A549 (cell line): ENCODE measurements around the gene CNTN2. TPM values are rescaled to one million over a fixed set of nuclear protein-coding genes. Genes with fewer than 3 reads are reported as not detected.

Source experiments
- ATAC-seq, 2 experiments: fragments of 200-7000 bp in 1 of 2; fragments of >200 bp in 1 of 2; cut with Nextera tagmentation in 1 of 2; cut with Tn5 transposase in 1 of 2; 3 replicates each; pipeline versions ENCODE4 v1.8.0 to v1.9.1; 2018 to 2020; ENCODE audit warnings: mild to moderate bottlenecking in 1 of 2, moderate library complexity in 1 of 2
- CTCF ChIA-PET: fragments of 300-600 bp; sonication (Branson Sonifier 250); formaldehyde crosslinking; extraction: SDS; loops from one replicate; lab custom pipeline; 2021; ENCODE audit warnings: antibody characterized with exemption, inconsistent platforms; lab: Yijun Ruan, JAX
- POLR2A ChIA-PET: fragments of 350-600 bp; formaldehyde crosslinking; extraction: SDS; loops from one replicate; lab custom pipeline; 2021; ENCODE audit warnings: antibody characterized with exemption, inconsistent platforms; lab: Yijun Ruan, JAX
- DNase-seq, 2 experiments: peaks; one replicate each; pipeline versions ENCODE4 v3.0.0 to v3.0.0-alpha.2; 2011 to 2016; ENCODE audit warnings: low read depth in 1 of 2, low spot score in 1 of 2
- FAIRE-seq: peaks from 2 replicates; lab custom pipeline; 2011; peaks lifted over from hg19 to GRCh38; lab: Jason Lieb, UNC
- H3K27ac ChIP-seq, 2 experiments: fragments of >200 bp; sonication (Bioruptor Twin); formaldehyde crosslinking; 3 replicates each; pipeline ENCODE4 v1.5.1; 2016 to 2017
- H3K4me1 ChIP-seq: fragments of >200 bp; sonication (Bioruptor Twin); formaldehyde crosslinking; 3 replicates; pipeline ENCODE4 v1.6.1; 2016
- H3K4me2 ChIP-seq: fragments of >200 bp; sonication (Bioruptor Twin); formaldehyde crosslinking; 3 replicates; pipeline ENCODE4 v1.6.1; 2016
- H3K4me3 ChIP-seq: fragments of >200 bp; sonication (Bioruptor Twin); formaldehyde crosslinking; 3 replicates; pipeline ENCODE4 v1.5.1; 2016
- H3K9me3 ChIP-seq: fragments of >200 bp; sonication (Bioruptor Twin); formaldehyde crosslinking; 3 replicates; pipeline ENCODE4 v1.6.1; 2016
- ATOH8 ChIP-seq: fragments of 250-450 bp; sonication (Bioruptor Pico); IDR thresholded peaks from 2 replicates; pipeline ENCODE4 v1.5.0; 2020; ENCODE audit warnings: low read depth, mild to moderate bottlenecking, moderate library complexity
- CBX8 ChIP-seq: fragments of 200-600 bp; sonication (generic); IDR thresholded peaks from 2 replicates; pipeline ENCODE4 v1.6.1; 2016
- E2F6 ChIP-seq: IDR thresholded peaks from 2 replicates; pipeline ENCODE4 v1.6.1; 2012; ENCODE audit warnings: low read depth, borderline replicate concordance
- ELK1 ChIP-seq: fragments of 150-350 bp; IDR thresholded peaks from 2 replicates; pipeline ENCODE4 v1.6.1; 2014; ENCODE audit warnings: low read depth, mild to moderate bottlenecking, low read length
- FOSB ChIP-seq: fragments of 250-450 bp; sonication (Bioruptor Pico); IDR thresholded peaks from 2 replicates; pipeline ENCODE4 v1.5.0; 2020; ENCODE audit warnings: mild to moderate bottlenecking, moderate library complexity
- FOXS1 ChIP-seq: fragments of 250-450 bp; sonication (Bioruptor Pico); IDR thresholded peaks from 2 replicates; pipeline ENCODE4 v1.5.0; 2020; ENCODE audit warnings: mild to moderate bottlenecking, moderate library complexity
- HES2 ChIP-seq: fragments of >200 bp; sonication (Bioruptor Twin); formaldehyde crosslinking; IDR thresholded peaks from 2 replicates; pipeline ENCODE4 v1.6.1; 2016
- HMGXB4 ChIP-seq: fragments of 250-450 bp; sonication (Bioruptor Pico); IDR thresholded peaks from 2 replicates; pipeline ENCODE4 v1.5.0; 2021; ENCODE audit warnings: mild to moderate bottlenecking, moderate library complexity, borderline replicate concordance
- JUNB ChIP-seq: fragments of >200 bp; sonication (Bioruptor Twin); formaldehyde crosslinking; IDR thresholded peaks from 2 replicates; pipeline ENCODE4 v1.6.1; 2016
- KDM1A ChIP-seq: fragments of 200-600 bp; sonication (generic); IDR thresholded peaks from 2 replicates; pipeline ENCODE4 v1.6.1; 2016; ENCODE audit warnings: low read depth, mild to moderate bottlenecking
- PHF8 ChIP-seq: fragments of 200-600 bp; sonication (generic); IDR thresholded peaks from 2 replicates; pipeline ENCODE4 v1.6.1; 2016; ENCODE audit warnings: low read depth, mild to moderate bottlenecking, antibody characterized with exemption, moderate library complexity, borderline replicate concordance
- RNF2 ChIP-seq: fragments of 200-600 bp; sonication (generic); IDR thresholded peaks from 2 replicates; pipeline ENCODE4 v1.6.1; 2016; ENCODE audit warnings: low read depth, mild to moderate bottlenecking, antibody characterized with exemption, moderate library complexity, borderline replicate concordance
- SREBF2 ChIP-seq: fragments of 450-650 bp; IDR thresholded peaks from 2 replicates; pipeline ENCODE4 v1.6.1; 2014; ENCODE audit warnings: mild to moderate bottlenecking, moderate library complexity
- TFCP2L1 ChIP-seq: fragments of 250-450 bp; sonication (Bioruptor Pico); IDR thresholded peaks from 2 replicates; pipeline ENCODE4 v1.5.0; 2021; ENCODE audit warnings: mild to moderate bottlenecking
- ZFP36 ChIP-seq: fragments of 450-650 bp; IDR thresholded peaks from 2 replicates; pipeline ENCODE4 v1.6.1; 2014; ENCODE audit warnings: borderline replicate concordance; ENCODE audit not compliant: partially characterized antibody
- ZNF302 ChIP-seq: fragments of 250-450 bp; sonication (Bioruptor Pico); IDR thresholded peaks from 2 replicates; pipeline ENCODE4 v1.9.0; 2021; ENCODE audit warnings: inconsistent platforms, mild to moderate bottlenecking, moderate library complexity
- WGBS: methylation state at CpG from one replicate; pipeline ENCODE4 v1.1.6; 2017; ENCODE audit errors: missing lambda C conversion rate; 5-methylcytosine and 5-hydroxymethylcytosine counted together
- polyA plus RNA-seq, 4 experiments: library from polyadenylated mRNA; depleted of rRNA in 3 of 4; stranded (reverse); fragments of >200 nt; fragmentation: RNase III in 1 of 4; extraction: RNeasy Plus Mini Kit Qiagen cat#74134 plus additional on column Dnase treatment in 1 of 4; gene quantifications; 2 replicates in 3 of 4; 3 replicates in 1 of 4; pipeline ENCODE4 v1.2.3, GENCODE V29; 2011 to 2017
- TF ChIP-seq, protein P1 (sequence below): fragments of >200 bp; sonication (Bioruptor Twin); formaldehyde crosslinking; IDR thresholded peaks from 3 replicates; pipeline ENCODE4 v1.5.1; 2016
- TF ChIP-seq, protein P2 (sequence below): fragments of 200-600 bp; sonication (generic); IDR thresholded peaks from 2 replicates; pipeline ENCODE4 v1.6.1; 2016; ENCODE audit warnings: antibody characterized with exemption, mild to moderate bottlenecking, moderate library complexity
- TF ChIP-seq, protein P3 (sequence below): fragments of >200 bp; sonication (Bioruptor Twin); formaldehyde crosslinking; IDR thresholded peaks from 3 replicates; pipeline ENCODE4 v1.6.1; 2016
- TF ChIP-seq, protein P4 (sequence below): IDR thresholded peaks from 2 replicates; pipeline ENCODE4 v1.6.1; 2012

The CNTN2 gene
- polyA plus RNA-seq, 2 of the 4 experiments (the other 2 are of a cell fraction), result not detected

DNA sequence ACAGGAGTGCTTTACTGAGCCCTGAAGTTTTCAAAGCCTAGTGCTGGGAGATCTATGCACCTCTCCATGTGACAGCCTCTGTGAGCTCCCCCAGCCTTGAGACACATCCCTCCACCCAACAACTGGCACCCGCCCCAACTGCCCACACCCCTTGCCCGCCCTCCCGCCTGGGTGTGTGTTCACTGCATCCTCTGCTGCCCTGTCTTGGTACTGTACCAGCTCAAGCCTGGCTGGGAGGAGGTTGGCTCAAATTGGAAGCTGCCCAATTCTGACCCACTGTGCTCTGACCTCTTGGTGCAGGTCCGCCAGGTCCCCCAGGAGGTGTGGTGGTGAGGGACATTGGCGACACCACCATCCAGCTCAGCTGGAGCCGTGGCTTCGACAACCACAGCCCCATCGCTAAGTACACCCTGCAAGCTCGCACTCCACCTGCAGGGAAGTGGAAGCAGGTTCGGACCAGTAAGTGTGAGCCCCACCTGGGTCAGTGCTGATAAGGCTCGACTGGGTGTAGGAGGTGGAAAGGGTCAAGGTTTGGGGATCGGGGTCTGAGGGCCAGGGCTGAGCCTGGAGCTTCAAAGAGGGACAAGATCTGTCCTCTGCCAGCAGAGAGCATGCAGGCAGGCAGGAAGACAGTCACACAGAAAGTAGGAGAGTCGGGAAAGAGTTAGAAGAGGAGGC, 23.3 kb downstream of the CNTN2 start:
- no peaks in the 10 kb centered on the region for H3K9me3 ChIP-seq
- H3K27ac ChIP-seq, result no peak overlapping the region
- no peak for DNase-seq
- ATAC-seq, result peak in 1 of 2 experiments; percentile 26; a peak in 1 of 6 replicates
- CTCF ChIA-PET, result interaction anchor here (0.8 to 3.4 kb wide), 3 partner anchors 10 to 190 kb away, joined by 3 to 21 read pairs (median 11); no protein-coding TSS in a partner anchor
- WGBS, result 62% methylated on average over 7 of the region's 13 CpGs
- FAIRE-seq, result no peak
- no peak overlapping the region for H3K4me2 ChIP-seq
- no peak for TF ChIP-seq JUNB
- no peak for TF ChIP-seq FOXS1 (CRISPR knock-in tag)
- no peak for TF ChIP-seq HES2
- no peak for TF ChIP-seq ELK1
- TF ChIP-seq, protein P1, sequence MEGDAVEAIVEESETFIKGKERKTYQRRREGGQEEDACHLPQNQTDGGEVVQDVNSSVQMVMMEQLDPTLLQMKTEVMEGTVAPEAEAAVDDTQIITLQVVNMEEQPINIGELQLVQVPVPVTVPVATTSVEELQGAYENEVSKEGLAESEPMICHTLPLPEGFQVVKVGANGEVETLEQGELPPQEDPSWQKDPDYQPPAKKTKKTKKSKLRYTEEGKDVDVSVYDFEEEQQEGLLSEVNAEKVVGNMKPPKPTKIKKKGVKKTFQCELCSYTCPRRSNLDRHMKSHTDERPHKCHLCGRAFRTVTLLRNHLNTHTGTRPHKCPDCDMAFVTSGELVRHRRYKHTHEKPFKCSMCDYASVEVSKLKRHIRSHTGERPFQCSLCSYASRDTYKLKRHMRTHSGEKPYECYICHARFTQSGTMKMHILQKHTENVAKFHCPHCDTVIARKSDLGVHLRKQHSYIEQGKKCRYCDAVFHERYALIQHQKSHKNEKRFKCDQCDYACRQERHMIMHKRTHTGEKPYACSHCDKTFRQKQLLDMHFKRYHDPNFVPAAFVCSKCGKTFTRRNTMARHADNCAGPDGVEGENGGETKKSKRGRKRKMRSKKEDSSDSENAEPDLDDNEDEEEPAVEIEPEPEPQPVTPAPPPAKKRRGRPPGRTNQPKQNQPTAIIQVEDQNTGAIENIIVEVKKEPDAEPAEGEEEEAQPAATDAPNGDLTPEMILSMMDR, result no peak
- no peak for TF ChIP-seq HMGXB4 (CRISPR knock-in tag)
- TF ChIP-seq PHF8, result no peak
- TF ChIP-seq, all 56 proteins: peak for 0
- POLR2A ChIA-PET, result no interaction called here
- H3K4me3 ChIP-seq, result no peak overlapping the region
- H3K4me1 ChIP-seq, result no peaks in the 10 kb centered on the region

GRCh38 chr1:205067031-205067430, 24.0 kb downstream of the CNTN2 start:
- Histone ChIP-seq H3K4me2 (no peak overlapping the region), H3K27ac (no peak overlapping the region), H3K4me1 (no peaks in the 10 kb centered on the region), H3K4me3 (no peak overlapping the region), H3K9me3 (no peaks in the 10 kb centered on the region)
- WGBS, result 57% methylated on average over 6 of the region's 6 CpGs
- ATAC-seq (no peak), DNase-seq (no peak), FAIRE-seq (no peak)
- CTCF ChIA-PET, result interaction anchor here (0.9 to 3.4 kb wide), 3 partner anchors 78 to 287 kb away, joined by 3 to 21 read pairs (median 11); no protein-coding TSS in a partner anchor
- POLR2A ChIA-PET, result no interaction called here
- no peak for TF ChIP-seq KDM1A
- TF ChIP-seq, protein P2, sequence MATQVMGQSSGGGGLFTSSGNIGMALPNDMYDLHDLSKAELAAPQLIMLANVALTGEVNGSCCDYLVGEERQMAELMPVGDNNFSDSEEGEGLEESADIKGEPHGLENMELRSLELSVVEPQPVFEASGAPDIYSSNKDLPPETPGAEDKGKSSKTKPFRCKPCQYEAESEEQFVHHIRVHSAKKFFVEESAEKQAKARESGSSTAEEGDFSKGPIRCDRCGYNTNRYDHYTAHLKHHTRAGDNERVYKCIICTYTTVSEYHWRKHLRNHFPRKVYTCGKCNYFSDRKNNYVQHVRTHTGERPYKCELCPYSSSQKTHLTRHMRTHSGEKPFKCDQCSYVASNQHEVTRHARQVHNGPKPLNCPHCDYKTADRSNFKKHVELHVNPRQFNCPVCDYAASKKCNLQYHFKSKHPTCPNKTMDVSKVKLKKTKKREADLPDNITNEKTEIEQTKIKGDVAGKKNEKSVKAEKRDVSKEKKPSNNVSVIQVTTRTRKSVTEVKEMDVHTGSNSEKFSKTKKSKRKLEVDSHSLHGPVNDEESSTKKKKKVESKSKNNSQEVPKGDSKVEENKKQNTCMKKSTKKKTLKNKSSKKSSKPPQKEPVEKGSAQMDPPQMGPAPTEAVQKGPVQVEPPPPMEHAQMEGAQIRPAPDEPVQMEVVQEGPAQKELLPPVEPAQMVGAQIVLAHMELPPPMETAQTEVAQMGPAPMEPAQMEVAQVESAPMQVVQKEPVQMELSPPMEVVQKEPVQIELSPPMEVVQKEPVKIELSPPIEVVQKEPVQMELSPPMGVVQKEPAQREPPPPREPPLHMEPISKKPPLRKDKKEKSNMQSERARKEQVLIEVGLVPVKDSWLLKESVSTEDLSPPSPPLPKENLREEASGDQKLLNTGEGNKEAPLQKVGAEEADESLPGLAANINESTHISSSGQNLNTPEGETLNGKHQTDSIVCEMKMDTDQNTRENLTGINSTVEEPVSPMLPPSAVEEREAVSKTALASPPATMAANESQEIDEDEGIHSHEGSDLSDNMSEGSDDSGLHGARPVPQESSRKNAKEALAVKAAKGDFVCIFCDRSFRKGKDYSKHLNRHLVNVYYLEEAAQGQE, result no peak
- TF ChIP-seq ELK1, result no peak
- TF ChIP-seq ZFP36, result no peak
- TF ChIP-seq FOSB, result no peak
- no peak for TF ChIP-seq E2F6
- TF ChIP-seq RNF2, result no peak
- TF ChIP-seq TFCP2L1, result no peak
- no peak for TF ChIP-seq SREBF2
- TF ChIP-seq ATOH8 (CRISPR knock-in tag), result no peak
- no peak for TF ChIP-seq CBX8
- TF ChIP-seq, protein P3, sequence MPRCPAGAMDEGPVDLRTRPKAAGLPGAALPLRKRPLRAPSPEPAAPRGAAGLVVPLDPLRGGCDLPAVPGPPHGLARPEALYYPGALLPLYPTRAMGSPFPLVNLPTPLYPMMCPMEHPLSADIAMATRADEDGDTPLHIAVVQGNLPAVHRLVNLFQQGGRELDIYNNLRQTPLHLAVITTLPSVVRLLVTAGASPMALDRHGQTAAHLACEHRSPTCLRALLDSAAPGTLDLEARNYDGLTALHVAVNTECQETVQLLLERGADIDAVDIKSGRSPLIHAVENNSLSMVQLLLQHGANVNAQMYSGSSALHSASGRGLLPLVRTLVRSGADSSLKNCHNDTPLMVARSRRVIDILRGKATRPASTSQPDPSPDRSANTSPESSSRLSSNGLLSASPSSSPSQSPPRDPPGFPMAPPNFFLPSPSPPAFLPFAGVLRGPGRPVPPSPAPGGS, result no peak
- TF ChIP-seq ZNF302 (CRISPR knock-in tag), result no peak
- TF ChIP-seq, protein P4, sequence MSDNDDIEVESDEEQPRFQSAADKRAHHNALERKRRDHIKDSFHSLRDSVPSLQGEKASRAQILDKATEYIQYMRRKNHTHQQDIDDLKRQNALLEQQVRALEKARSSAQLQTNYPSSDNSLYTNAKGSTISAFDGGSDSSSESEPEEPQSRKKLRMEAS, result no peak
